Spinal cord (tissue), 10 donors: Measurements from ENCODE around the gene ARID1A. TPM values are rescaled to one million over a fixed set of nuclear protein-coding genes. Genes with fewer than 3 reads are reported as not detected.

Experiments used
- DNase-seq, 6 donors: peaks; one replicate each; pipeline versions ENCODE4 v3.0.0 to v3.0.0-alpha.2; 2013 to 2015; ENCODE audit warnings: low spot score in 6 of 6, low read depth in 4 of 6
- H3K27ac ChIP-seq: one replicate; pipeline ENCODE4 v1.5.1; 2013; ENCODE audit warnings: low read depth, low read length, control low read depth
- H3K27me3 ChIP-seq: one replicate; pipeline ENCODE4 v1.6.1; 2013; ENCODE audit warnings: low read length; ENCODE audit not compliant: control insufficient read depth, insufficient read depth
- H3K36me3 ChIP-seq: one replicate; pipeline ENCODE4 v1.6.1; 2013; ENCODE audit warnings: low read length; ENCODE audit not compliant: control insufficient read depth, insufficient read depth
- H3K4me1 ChIP-seq: one replicate; pipeline ENCODE4 v1.6.1; 2013; ENCODE audit warnings: low read length; ENCODE audit not compliant: control insufficient read depth, insufficient read depth
- H3K4me3 ChIP-seq: one replicate; pipeline ENCODE4 v1.5.1; 2013; ENCODE audit warnings: low read depth, low read length, control low read depth
- H3K9me3 ChIP-seq: one replicate; pipeline ENCODE4 v1.6.1; 2013; ENCODE audit warnings: low read length; ENCODE audit not compliant: control insufficient read depth, insufficient read depth
- WGBS: methylation state at CpG from one replicate; pipeline ENCODE4 v1.1.5; 2013; ENCODE audit warnings: missing lambda C conversion rate; ENCODE audit not compliant: insufficient coverage; 5-methylcytosine and 5-hydroxymethylcytosine counted together
- polyA plus RNA-seq, 2 donors: library from polyadenylated mRNA; unstranded; fragments of 120-200 nt; gene quantifications; one replicate each; pipeline ENCODE4 v1.2.1, GENCODE V29; 2013; ENCODE audit not compliant: insufficient read length in 2 of 2
- total RNA-seq, 2 donors: library from RNA; depleted of rRNA in 1 of 2; stranded (reverse); fragments of 120-200 nt in 1 of 2; fragments of >200 nt in 1 of 2; gene quantifications; one replicate each; pipeline versions ENCODE4 v1.2.3 to v1.2.4, GENCODE V29; 2013 to 2014
- donor health status: healthy.

The ARID1A gene
- total and polyA plus RNA-seq, 4 donors: 36.0 to 88.3 (median 61.7) TPM

- Histone ChIP-seq H3K36me3 (no peaks in the 10 kb centered on the region), H3K9me3 (no peaks in the 10 kb centered on the region), H3K27ac (no peak overlapping the region), H3K4me1 (peaks cover 24% of the 10 kb centered on the region), H3K4me3 (no peak overlapping the region), H3K27me3 (no peaks in the 10 kb centered on the region)
- no CpG with 5 or more reads among the region's 2 CpGs for WGBS
- DNase-seq: no peak
Observed at GRCh38 chr1:26690157-26690556, 5.7 kb upstream of the ARID1A start.

DNA sequence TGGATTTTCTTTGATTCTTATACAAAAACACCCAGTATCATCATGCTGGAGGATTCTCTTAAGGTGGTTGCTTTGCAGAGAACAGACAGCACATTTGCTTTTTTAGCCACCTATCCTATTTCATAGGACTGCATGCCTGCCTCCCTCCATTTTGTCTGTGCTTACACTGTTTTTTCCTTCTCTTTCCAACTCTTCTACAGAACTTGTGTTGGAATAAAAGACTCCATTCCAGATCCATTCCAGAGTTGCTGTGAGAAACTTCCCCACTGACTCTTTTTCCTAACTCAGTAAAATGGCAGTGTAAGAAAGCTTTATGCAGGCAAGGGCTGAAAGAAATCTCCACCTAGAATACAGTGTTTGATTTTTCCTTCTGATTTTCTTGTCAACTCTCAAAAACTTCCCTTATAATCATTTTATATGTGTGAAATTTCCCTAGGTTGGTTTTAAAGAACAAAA lies 5.2 kb upstream of the ARID1A start:
- no peak overlapping the region for H3K4me3 ChIP-seq
- DNase-seq: peak in 2 of 6 donors; percentile 73 to 77
- no peaks in the 10 kb centered on the region for H3K9me3 ChIP-seq
- H3K27ac ChIP-seq: peak overlapping the region; percentile 42
- no peaks in the 10 kb centered on the region for H3K27me3 ChIP-seq
- no peaks in the 10 kb centered on the region for H3K36me3 ChIP-seq
- peaks cover 26% of the 10 kb centered on the region for H3K4me1 ChIP-seq

DNA sequence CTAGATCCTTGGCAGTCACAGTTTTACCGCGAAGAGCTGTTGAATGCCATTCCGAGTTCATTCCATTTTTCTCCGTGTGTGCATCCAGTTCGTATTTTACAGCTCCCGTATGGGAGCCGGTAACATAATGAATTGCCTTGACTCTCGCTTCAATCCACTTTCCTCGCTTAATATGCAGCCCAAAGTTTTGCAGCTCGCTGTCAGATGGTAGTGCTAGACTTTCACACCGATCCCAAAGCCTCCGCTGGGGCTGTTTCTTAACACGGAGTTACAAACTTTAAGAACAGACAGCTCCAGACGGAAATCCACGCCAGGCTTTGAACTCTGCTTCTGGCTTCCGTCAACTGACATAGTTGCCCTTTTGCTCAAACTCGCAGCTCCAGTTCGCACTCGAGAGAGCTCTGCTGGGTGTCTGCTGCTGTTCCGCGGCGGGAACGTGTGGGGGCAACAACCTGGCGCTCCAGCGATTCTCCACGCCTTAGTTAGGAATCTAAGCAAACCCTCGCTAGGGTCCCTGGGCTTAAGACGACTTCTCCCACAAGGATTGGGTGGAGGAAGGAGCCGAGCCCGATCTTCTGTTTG lies 3.5 kb upstream of the ARID1A start:
- H3K36me3 ChIP-seq: no peaks in the 10 kb centered on the region
- peak overlapping the region; percentile 87 for H3K4me3 ChIP-seq
- 0% methylated on average over 28 of the region's 30 CpGs for WGBS
- peaks cover 26% of the 10 kb centered on the region for H3K4me1 ChIP-seq
- H3K27ac ChIP-seq: peak overlapping the region; percentile 100
- no peaks in the 10 kb centered on the region for H3K9me3 ChIP-seq
- H3K27me3 ChIP-seq: no peaks in the 10 kb centered on the region
- DNase-seq: peak; percentile 81 to 97 (median 92)

DNA sequence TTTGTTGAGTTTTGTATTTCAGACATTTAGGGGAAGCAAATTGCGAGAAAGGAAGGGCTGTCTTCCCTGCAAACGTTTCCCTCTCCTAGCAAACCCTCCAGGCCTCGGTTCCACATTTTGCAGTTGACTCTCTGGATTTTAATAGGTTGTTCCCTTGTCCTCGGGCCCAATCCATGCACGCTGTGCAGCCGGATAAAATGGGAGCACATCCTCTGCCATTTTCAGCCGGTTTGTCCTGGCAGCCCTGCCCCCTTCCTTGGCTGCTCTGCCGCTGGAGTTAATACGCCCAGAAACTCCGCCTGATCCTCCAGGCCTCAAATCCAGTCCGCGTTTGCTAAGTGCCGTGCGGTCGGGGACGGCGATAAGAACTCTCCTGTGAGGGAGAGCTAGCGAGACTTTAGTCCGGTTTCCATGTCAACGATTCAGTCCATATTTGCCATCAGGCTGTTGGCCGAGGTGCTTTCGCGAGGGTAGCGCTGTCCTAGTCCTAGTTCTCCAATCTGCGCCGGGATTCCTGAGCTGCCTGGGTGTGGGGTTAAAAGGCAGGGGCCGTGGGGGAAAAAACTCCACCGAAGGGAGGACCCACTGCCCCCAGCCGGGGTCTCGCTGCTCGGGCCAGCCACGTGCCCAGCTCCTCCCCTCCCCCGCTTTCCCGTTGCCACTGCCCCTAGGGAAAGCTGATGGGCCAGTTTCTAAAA lies 2.9 kb upstream of the ARID1A start:
- WGBS: 0% methylated on average over 27 of the region's 34 CpGs
- Histone ChIP-seq H3K4me3 (peak overlapping the region; percentile 87), H3K36me3 (peaks cover 2% of the 10 kb centered on the region), H3K9me3 (no peaks in the 10 kb centered on the region), H3K4me1 (peaks cover 26% of the 10 kb centered on the region), H3K27ac (peak overlapping the region; percentile 100), H3K27me3 (no peaks in the 10 kb centered on the region)
- DNase-seq: peak; percentile 93 to 99 (median 98)

- Histone ChIP-seq H3K36me3 (peaks cover 2% of the 10 kb centered on the region), H3K4me3 (peak overlapping the region; percentile 87), H3K27me3 (no peaks in the 10 kb centered on the region), H3K4me1 (peaks cover 26% of the 10 kb centered on the region), H3K27ac (peak overlapping the region; percentile 100), H3K9me3 (no peaks in the 10 kb centered on the region)
- WGBS: 5% methylated on average over 2 of the region's 7 CpGs
- DNase-seq: peak in 2 of 6 donors; percentile 40 to 51
Observed at GRCh38 chr1:26693599-26694572, 1.9 kb upstream of the ARID1A start.

DNA sequence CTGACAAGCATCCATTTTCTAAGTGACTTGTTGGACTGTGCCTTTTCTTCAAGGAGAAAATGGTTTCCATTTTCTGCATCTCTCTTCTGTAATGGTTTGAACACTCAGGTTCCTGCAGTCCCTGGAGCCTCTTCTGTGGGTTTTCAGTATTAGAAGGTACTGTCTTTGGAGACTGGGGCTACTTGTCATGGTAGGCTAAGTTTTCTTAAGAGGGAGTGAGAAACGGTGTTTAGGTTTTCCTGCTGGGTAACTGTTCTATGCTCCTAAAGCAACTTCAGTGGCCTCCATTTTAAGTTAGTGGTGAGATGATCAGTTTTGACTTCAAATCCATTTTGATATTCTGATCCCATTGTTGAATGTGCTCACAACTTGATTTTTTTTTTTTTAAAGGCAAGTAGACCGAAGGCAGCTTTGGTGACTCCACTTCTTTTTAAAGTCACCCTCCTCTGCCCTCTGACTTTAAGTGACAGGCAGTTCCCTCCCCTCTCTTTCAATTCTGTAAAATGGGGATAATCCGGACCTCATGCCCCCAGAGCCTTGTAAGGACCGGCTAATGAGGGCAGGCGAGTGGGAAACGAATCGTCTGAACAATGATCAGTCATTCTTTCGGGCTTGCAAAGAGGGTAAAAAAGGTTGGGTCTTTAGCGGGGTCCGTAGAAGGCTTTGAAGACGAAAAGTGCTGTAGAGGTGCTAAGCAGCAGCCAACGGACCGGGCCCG lies 1.0 kb upstream of the ARID1A start:
- no peaks in the 10 kb centered on the region for H3K9me3 ChIP-seq
- no peaks in the 10 kb centered on the region for H3K27me3 ChIP-seq
- DNase-seq: no peak
- peak overlapping the region; percentile 100 for H3K27ac ChIP-seq
- peaks cover 2% of the 10 kb centered on the region for H3K36me3 ChIP-seq
- peaks cover 26% of the 10 kb centered on the region for H3K4me1 ChIP-seq
- peak overlapping the region; percentile 79 for H3K4me3 ChIP-seq
- 0% methylated on average over 12 of the region's 14 CpGs for WGBS

- H3K27me3 ChIP-seq: no peaks in the 10 kb centered on the region
- H3K9me3 ChIP-seq: no peaks in the 10 kb centered on the region
- H3K27ac ChIP-seq: peak overlapping the region; percentile 75
- WGBS: under 1% methylated on average over 51 of the region's 72 CpGs
- H3K4me3 ChIP-seq: peak overlapping the region; percentile 79
- DNase-seq: no peak
- H3K4me1 ChIP-seq: peaks cover 23% of the 10 kb centered on the region
- H3K36me3 ChIP-seq: peaks cover 2% of the 10 kb centered on the region
Observed at GRCh38 chr1:26696119-26696653, 371 bp downstream of the ARID1A start.

DNA sequence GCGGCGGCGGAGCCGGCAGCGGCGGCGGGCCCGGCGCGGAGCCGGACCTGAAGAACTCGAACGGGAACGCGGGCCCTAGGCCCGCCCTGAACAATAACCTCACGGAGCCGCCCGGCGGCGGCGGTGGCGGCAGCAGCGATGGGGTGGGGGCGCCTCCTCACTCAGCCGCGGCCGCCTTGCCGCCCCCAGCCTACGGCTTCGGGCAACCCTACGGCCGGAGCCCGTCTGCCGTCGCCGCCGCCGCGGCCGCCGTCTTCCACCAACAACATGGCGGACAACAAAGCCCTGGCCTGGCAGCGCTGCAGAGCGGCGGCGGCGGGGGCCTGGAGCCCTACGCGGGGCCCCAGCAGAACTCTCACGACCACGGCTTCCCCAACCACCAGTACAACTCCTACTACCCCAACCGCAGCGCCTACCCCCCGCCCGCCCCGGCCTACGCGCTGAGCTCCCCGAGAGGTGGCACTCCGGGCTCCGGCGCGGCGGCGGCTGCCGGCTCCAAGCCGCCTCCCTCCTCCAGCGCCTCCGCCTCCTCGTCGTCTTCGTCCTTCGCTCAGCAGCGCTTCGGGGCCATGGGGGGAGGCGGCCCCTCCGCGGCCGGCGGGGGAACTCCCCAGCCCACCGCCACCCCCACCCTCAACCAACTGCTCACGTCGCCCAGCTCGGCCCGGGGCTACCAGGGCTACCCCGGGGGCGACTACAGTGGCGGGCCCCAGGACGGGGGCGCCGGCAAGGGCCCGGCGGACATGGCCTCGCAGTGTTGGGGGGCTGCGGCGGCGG lies 1.0 kb downstream of the ARID1A start:
- Histone ChIP-seq H3K9me3 (no peaks in the 10 kb centered on the region), H3K4me1 (peaks cover 20% of the 10 kb centered on the region), H3K27me3 (no peaks in the 10 kb centered on the region), H3K36me3 (peaks cover 2% of the 10 kb centered on the region), H3K4me3 (peak overlapping the region; percentile 77), H3K27ac (peak overlapping the region; percentile 71)
- peak in 2 of 6 donors; percentile 54 to 59 for DNase-seq
- whole genome bisulfite sequencing: under 1% methylated on average over 98 of the region's 98 CpGs
